SJSA1 (cell line): ENCODE results near the gene STARD6. TPM values are rescaled to one million over a fixed set of nuclear protein-coding genes. Genes with fewer than 3 reads are reported as not detected.
"Not testable (repeated sequence)": the region's sequence is repeated elsewhere in the genome, so short reads cannot be mapped to it uniquely, and the experiment has no call there.

Experiments used
- DNase-seq, 2 experiments: peaks; one replicate each; pipeline ENCODE4 v3.0.0-alpha.2; 2015 to 2020; ENCODE audit warnings: low spot score in 2 of 2, low read depth in 1 of 2
- H3K27ac ChIP-seq: fragments of 250-450 bp; sonication (Bioruptor Pico); 2 replicates; pipeline ENCODE4 v1.5.1; 2020; ENCODE audit warnings: mild to moderate bottlenecking, moderate library complexity
- H3K27me3 ChIP-seq: fragments of 250-450 bp; sonication (Bioruptor Pico); replicated peaks from 2 replicates; pipeline ENCODE4 v1.5.1; 2020; ENCODE audit warnings: mild to moderate bottlenecking, moderate library complexity
- H3K36me3 ChIP-seq: fragments of 250-450 bp; sonication (Bioruptor Pico); 2 replicates; pipeline ENCODE4 v1.5.1; 2020; ENCODE audit warnings: mild to moderate bottlenecking
- H3K4me1 ChIP-seq: fragments of 250-450 bp; sonication (Bioruptor Pico); replicated peaks from 2 replicates; pipeline ENCODE4 v1.6.1; 2021; ENCODE audit warnings: mild to moderate bottlenecking
- H3K4me3 ChIP-seq: fragments of 250-450 bp; sonication (Bioruptor Pico); 2 replicates; pipeline ENCODE4 v1.5.1; 2020; ENCODE audit warnings: mild to moderate bottlenecking
- H3K9me3 ChIP-seq: fragments of 250-450 bp; sonication (Bioruptor Pico); replicated peaks from 2 replicates; pipeline ENCODE4 v1.5.1; 2020; ENCODE audit warnings: mild to moderate bottlenecking
- total RNA-seq: library from RNA; depleted of rRNA; stranded (reverse); fragments of >200 nt; shearing (Covaris generic); gene quantifications from 2 replicates; pipeline ENCODE4 v1.2.3, GENCODE V29; 2014; rRNA removed

Gene STARD6
- total RNA-seq, result 1.2 TPM in 1 of 2 replicates, not detected in the other

DNA sequence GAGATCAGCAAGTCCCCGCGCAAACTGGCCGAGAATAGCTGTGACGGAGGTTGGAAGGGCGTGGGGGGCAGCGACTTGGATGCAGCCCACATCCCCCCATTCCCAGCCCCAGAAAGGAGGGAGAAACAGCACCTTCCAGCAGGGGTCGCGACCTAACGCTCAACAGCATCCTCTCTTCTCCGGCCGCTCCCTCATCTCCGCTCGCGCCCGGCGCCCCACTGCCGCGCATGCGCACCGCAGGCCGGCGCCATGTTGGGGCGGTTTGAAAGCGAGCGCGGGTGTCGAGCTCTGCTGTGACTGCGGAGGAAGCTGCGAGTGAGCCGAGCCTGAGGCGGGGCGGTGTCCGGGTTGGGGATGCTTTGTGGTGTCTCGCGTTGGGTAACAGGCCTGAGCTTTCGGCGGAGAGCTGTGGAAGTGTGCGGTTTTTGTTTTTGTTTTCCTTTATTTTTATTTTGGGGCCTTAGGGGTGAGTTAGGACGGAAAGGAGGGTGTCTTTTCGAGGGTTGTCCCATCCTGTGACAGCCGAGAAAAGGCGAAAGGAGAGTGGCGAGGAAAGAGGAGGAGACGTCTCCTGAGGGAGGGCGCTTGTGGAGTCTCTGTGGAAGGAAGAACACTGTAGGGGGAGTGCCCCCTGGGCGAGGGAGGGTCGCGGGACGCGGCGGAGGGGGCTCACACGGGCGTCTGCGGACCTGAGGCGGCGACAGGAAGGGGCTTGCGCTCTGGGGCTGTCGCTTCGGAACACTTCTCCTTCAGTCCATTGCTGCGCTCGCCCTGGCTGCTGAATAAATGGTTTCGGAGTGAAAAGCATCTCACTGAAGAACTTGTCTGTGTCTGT, at the start of gene STARD6, which contains the start of gene C18orf54:
Gene STARD6 (minus strand): TSS at position 199 of the 835 bp plus-strand sequence. CDS start 3,285 bp downstream, outside the sequence.
Gene C18orf54 (plus strand): TSS at position 247 of the 835 bp plus-strand sequence. CDS start 2,667 bp downstream, outside the sequence.
- Histone ChIP-seq H3K9me3 (no peaks in the 10 kb centered on the region), H3K4me3 (peak within 1 kb of the TSS; percentile 63), H3K27me3 (no peaks in the 10 kb centered on the region), H3K27ac (peak within 1 kb of the TSS; percentile 84), H3K4me1 (0 out of 2 replicates have a peak, but pooled peaks cover 4% of the 10 kb centered on the region), H3K36me3 (peaks cover 20% of the 10 kb centered on the region)
- DNase-seq, result peak; percentile 88 to 94

DNA sequence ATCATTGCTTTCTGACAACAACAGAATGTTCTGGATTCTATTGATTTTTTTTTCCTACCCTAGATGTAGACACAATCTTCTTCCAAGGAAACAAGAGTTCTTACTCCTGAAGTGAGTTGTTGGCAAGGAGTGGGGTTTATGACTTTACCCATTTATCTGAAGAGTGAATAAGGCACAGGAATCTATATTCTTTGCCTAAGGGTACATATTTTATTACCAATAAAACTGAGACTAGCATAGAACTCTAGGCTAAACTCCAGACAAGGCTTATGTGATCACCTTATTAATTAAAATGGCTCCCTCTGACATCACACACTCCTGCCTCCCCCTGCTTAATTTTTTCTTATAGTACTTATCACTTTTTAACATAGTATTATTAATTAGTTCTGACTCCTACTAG, 47.6 kb upstream of the STARD6 start:
- Histone ChIP-seq H3K9me3 (no peaks in the 10 kb centered on the region), H3K36me3 (no peaks in the 10 kb centered on the region), H3K27ac (no peak overlapping the region), H3K4me3 (no peak overlapping the region), H3K4me1 (no peaks in the 10 kb centered on the region), H3K27me3 (no peaks in the 10 kb centered on the region)
- DNase-seq, result no peak

DNA sequence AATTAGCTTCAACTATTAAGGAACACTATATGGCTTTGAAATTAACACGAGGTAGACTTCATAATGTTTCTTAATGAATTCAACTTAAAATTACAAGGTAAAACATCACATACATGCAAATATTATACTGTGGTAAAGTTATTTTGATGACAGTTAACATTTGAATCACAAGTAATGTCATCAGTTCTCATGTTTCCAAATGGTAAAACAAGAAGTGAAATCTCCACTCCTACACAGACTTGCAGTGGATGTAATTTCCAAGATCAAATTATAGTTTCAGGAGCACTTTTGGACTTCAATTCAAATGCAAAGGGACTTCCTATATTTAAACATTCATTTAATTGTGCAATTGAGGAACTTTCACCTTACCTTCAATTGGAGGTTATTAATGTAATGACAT, 39.1 kb upstream of the STARD6 start:
- no peaks in the 10 kb centered on the region for H3K27me3 ChIP-seq
- no peak overlapping the region for H3K4me3 ChIP-seq
- H3K4me1 ChIP-seq, result no peaks in the 10 kb centered on the region
- no peaks in the 10 kb centered on the region for H3K36me3 ChIP-seq
- H3K27ac ChIP-seq, result no peak overlapping the region
- no peaks in the 10 kb centered on the region for H3K9me3 ChIP-seq
- no peak for DNase-seq

- H3K4me3 ChIP-seq, result no peak overlapping the region
- no peaks in the 10 kb centered on the region for H3K27me3 ChIP-seq
- H3K36me3 ChIP-seq, result no peaks in the 10 kb centered on the region
- no peaks in the 10 kb centered on the region for H3K9me3 ChIP-seq
- H3K4me1 ChIP-seq, result peaks cover 7% of the 10 kb centered on the region
- no peak overlapping the region for H3K27ac ChIP-seq
- no peak for DNase-seq
These were observed 36.1 kb upstream of the STARD6 start for GRCh38 chr18:54393648-54394294.

GRCh38 chr18:54392543-54393023, 34.9 kb upstream of the STARD6 start:
- H3K36me3 ChIP-seq, result no peaks in the 10 kb centered on the region

GRCh38 chr18:54390838-54391237, 33.2 kb upstream of the STARD6 start:
- Histone ChIP-seq H3K27me3 (no peaks in the 10 kb centered on the region), H3K4me3 (no peak overlapping the region), H3K27ac (no peak overlapping the region), H3K4me1 (peaks cover 22% of the 10 kb centered on the region), H3K9me3 (0 out of 2 replicates have a peak, but pooled peaks cover 4% of the 10 kb centered on the region), H3K36me3 (no peaks in the 10 kb centered on the region)
- DNase-seq, result no peak

More at GRCh38 chr18:54392543-54393023, 34.9 kb upstream of the STARD6 start:
- Histone ChIP-seq H3K9me3 (0 out of 2 replicates have a peak, but pooled peaks cover 1% of the 10 kb centered on the region), H3K4me1 (peaks cover 19% of the 10 kb centered on the region), H3K27me3 (no peaks in the 10 kb centered on the region), H3K4me3 (no peak overlapping the region), H3K27ac (no peak overlapping the region)
- DNase-seq, result peak in 1 of 2 experiments; percentile 52

- H3K4me3 ChIP-seq, result no peak overlapping the region
- H3K36me3 ChIP-seq, result no peaks in the 10 kb centered on the region
- H3K9me3 ChIP-seq, result 0 out of 2 replicates have a peak, but pooled peaks cover 4% of the 10 kb centered on the region
- no peaks in the 10 kb centered on the region for H3K27me3 ChIP-seq
- H3K27ac ChIP-seq, result peak overlapping the region; percentile 83
- no peak for DNase-seq
- peaks cover 22% of the 10 kb centered on the region for H3K4me1 ChIP-seq
These were observed 31.5 kb upstream of the STARD6 start for GRCh38 chr18:54389143-54389505.

DNA sequence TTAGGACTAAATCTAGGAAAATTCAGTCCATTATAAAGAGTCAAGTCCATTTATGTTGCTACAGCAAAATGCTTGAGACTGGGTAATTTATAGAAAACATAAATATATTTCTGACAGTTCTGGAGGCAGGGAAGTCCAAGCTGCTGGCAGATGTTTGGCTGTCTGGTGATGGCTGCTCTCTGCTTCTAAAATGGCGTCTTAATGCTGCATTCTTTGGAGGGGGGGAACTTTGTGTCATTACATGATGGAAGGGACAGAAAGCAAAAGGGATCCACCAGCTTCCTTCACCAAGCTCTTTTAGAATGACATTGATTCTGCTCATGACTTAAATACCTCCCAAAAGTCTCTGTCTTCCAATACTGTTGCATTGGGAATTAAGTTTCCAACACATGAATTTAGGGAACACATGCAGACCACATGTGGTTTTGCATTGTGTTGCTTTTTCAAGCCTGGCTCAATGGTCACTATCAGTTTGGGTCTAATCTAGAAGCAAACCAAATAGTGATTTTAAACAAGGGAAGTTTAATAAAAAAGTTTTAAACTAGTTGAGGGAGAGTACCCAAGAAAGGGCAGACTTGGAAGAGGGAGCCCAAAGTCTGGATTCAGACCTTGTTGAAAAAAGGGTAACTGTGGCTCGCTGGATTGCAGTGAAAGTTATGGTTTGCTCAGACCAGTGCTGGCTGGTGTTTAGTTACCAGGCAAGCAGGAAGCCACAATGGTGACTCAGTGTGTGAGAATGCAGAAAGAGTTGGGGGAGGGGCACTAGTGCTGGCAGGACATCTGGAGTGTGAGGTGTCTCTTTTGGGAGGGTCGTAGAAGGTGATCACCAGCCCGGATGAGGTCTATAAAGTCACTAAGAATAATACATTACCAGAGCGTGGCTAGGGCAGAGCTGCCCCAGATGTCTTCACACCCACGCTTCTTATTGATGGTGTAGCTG, 30.8 kb upstream of the STARD6 start:
- Histone ChIP-seq H3K27ac (peak overlapping the region; percentile 83), H3K36me3 (no peaks in the 10 kb centered on the region), H3K27me3 (no peaks in the 10 kb centered on the region), H3K9me3 (0 out of 2 replicates have a peak, but pooled peaks cover 4% of the 10 kb centered on the region), H3K4me1 (peaks cover 22% of the 10 kb centered on the region), H3K4me3 (no peak overlapping the region)
- DNase-seq, result peak; percentile 83 to 90

- DNase-seq, result no peak
These were observed 30.0 kb upstream of the STARD6 start for GRCh38 chr18:54387631-54388030.

DNA sequence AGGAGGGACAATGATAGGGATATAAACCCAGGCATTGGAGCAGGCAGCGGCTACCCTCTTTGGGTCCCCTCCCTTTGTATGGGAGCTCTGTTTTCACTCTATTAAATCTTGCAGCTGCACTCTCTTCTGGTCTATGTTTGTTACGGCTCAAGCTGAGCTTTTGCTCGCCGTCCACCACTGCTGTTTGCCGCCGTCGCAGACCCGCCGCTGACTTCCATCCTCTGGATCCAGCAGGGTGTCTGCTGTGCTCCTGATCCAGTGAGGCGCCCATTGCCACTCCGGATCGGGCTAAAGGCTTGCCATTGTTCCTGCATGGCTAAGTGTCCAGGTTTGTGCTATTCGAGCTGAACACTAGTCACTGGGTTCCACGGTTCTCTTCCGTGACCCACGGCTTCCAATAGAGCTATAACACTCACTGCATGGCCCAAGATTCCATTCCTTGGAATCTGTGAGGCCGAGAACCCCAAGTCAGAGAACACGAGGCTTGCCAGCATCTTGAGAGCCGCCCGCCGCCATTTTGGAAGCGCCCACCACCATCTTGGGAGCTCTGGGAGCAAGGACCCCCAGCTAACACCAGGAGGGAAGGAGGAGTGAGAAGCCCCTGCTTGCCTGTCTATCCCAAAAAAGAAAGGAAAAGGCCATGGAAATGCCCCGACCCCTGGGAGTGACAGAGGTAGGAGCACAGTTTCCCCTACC, 29.3 kb upstream of the STARD6 start:
- not testable (repeated sequence) for H3K36me3 ChIP-seq, H3K27ac ChIP-seq, H3K9me3 ChIP-seq, DNase-seq, H3K27me3 ChIP-seq, H3K4me3 ChIP-seq
- H3K4me1 ChIP-seq, result peaks cover 22% of the 10 kb centered on the region

More at GRCh38 chr18:54387631-54388030, 30.0 kb upstream of the STARD6 start:
- Histone ChIP-seq H3K36me3 (no peaks in the 10 kb centered on the region), H3K27ac (peak overlapping the region; percentile 83), H3K4me3 (no peak overlapping the region), H3K4me1 (peaks cover 22% of the 10 kb centered on the region), H3K27me3 (no peaks in the 10 kb centered on the region), H3K9me3 (0 out of 2 replicates have a peak, but pooled peaks cover 4% of the 10 kb centered on the region)

DNA sequence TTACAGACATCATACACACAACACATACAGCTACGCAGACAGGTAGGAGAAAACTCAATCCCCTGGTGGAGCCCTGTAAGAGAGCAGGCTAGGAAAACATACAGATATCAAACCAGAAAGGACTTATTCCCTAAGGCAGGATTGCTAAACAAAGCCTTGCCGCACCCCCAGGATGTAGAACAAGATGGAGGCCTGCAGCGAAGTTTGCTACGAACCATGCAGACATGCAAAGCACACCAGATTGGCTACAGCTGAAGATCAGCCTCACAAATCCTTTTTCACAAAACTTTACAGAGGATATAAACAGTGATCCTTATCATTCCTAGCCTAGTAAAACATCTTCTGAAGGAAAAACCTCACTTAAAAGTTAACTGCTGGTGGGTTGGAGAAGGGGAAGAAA, 28.4 kb upstream of the STARD6 start:
- Histone ChIP-seq H3K27ac (no peak overlapping the region), H3K9me3 (0 out of 2 replicates have a peak, but pooled peaks cover 4% of the 10 kb centered on the region), H3K4me3 (no peak overlapping the region), H3K4me1 (peaks cover 22% of the 10 kb centered on the region), H3K36me3 (no peaks in the 10 kb centered on the region), H3K27me3 (no peaks in the 10 kb centered on the region)
- no peak for DNase-seq

DNA sequence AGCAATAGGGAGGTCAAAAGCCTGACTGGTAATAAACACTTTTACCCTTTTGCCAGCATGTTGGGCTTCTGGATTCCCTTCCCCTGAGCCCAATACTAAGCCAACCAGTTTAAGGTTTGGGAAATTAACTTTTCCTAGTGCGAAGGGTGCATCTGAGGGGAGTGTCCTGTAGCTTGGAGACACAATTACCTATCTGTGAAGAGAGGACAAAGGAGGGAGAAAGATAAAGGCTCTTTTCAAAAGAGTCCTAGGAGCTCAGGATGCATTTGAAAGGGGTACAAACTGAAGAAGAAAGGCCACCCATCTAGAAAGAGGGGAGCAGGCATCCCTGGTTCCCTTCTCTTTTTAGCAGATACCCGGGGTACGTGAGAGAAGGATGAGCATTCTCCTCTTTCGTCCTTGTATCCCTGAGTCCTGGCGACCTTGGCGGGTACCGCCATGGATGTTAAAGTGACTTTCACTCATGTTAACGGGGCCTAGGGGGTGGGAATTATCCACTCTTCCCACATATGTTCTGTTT, 25.1 kb upstream of the STARD6 start:
- no peak for DNase-seq
- Histone ChIP-seq H3K27ac (no peak overlapping the region), H3K9me3 (0 out of 2 replicates have a peak, but pooled peaks cover 4% of the 10 kb centered on the region), H3K4me3 (no peak overlapping the region), H3K4me1 (peaks cover 5% of the 10 kb centered on the region), H3K36me3 (peaks cover 10% of the 10 kb centered on the region), H3K27me3 (no peaks in the 10 kb centered on the region)
